Fibroblast of skin of right biceps (primary cell): Measurements from ENCODE around the gene SGMS1.
"Not testable (repeated sequence)": the region's sequence is repeated elsewhere in the genome, so short reads cannot be mapped to it uniquely, and the experiment has no call there.

ENCODE experiments used
- DNase-seq: peaks from one replicate; pipeline ENCODE4 v3.0.0-alpha.2; 2013

The SGMS1 gene

GRCh38 chr10:50623663-50624412, at the start of gene SGMS1:
Gene SGMS1 (minus strand): TSS chr10:50623956. CDS start chr10:50344114, 279,842 bp downstream.
- DNase-seq: peak; percentile 88

GRCh38 chr10:50672152-50672551, 48.4 kb upstream of the SGMS1 start:
- DNase-seq: not testable (repeated sequence)

- DNase-seq: not testable (repeated sequence)
These were observed 47.9 kb upstream of the SGMS1 start for GRCh38 chr10:50671645-50672044.

- not testable (repeated sequence) for DNase-seq
These were observed 46.2 kb upstream of the SGMS1 start for GRCh38 chr10:50669957-50670356.

GRCh38 chr10:50667353-50667752, 43.6 kb upstream of the SGMS1 start:
- not testable (repeated sequence) for DNase-seq

- not testable (repeated sequence) for DNase-seq
These were observed 38.7 kb upstream of the SGMS1 start for GRCh38 chr10:50662420-50662819.

- not testable (repeated sequence) for DNase-seq
These were observed 37.8 kb upstream of the SGMS1 start for GRCh38 chr10:50661563-50661962.

GRCh38 chr10:50659865-50660730, 36.3 kb upstream of the SGMS1 start:
- DNase-seq: peak; percentile 33

GRCh38 chr10:50659016-50659864, 35.5 kb upstream of the SGMS1 start:
- DNase-seq: not testable (repeated sequence)

- DNase-seq: no peak
These were observed 34.4 kb upstream of the SGMS1 start for GRCh38 chr10:50658165-50658564.

GRCh38 chr10:50653758-50654157, 30.0 kb upstream of the SGMS1 start:
- no peak for DNase-seq

- DNase-seq: no peak
These were observed 29.4 kb upstream of the SGMS1 start for GRCh38 chr10:50653142-50653541.

- no peak for DNase-seq
These were observed 28.1 kb upstream of the SGMS1 start for GRCh38 chr10:50651808-50652207.

GRCh38 chr10:50650481-50650880, 26.7 kb upstream of the SGMS1 start:
- DNase-seq: no peak

- DNase-seq: no peak
These were observed 25.1 kb upstream of the SGMS1 start for GRCh38 chr10:50648935-50649227.

- no peak for DNase-seq
These were observed 24.6 kb upstream of the SGMS1 start for GRCh38 chr10:50648089-50648934.

GRCh38 chr10:50647350-50647749, 23.6 kb upstream of the SGMS1 start:
- not testable (repeated sequence) for DNase-seq

- no peak for DNase-seq
These were observed 21.5 kb upstream of the SGMS1 start for GRCh38 chr10:50645236-50645635.

GRCh38 chr10:50641626-50642025, 17.9 kb upstream of the SGMS1 start:
- no peak for DNase-seq

- DNase-seq: no peak
These were observed 16.5 kb upstream of the SGMS1 start for GRCh38 chr10:50640238-50640637.

GRCh38 chr10:50636618-50637579, 13.1 kb upstream of the SGMS1 start:
- DNase-seq: peak; percentile 25
